HepG2 (cell line): ENCODE results near the gene CD79A. TPM values are rescaled to one million over a fixed set of nuclear protein-coding genes. Genes with fewer than 3 reads are reported as not detected.

Experiments used
- ATAC-seq: fragments of 200-7000 bp; cut with Tn5 transposase; 3 replicates; pipeline ENCODE4 v1.9.1; 2020; ENCODE audit warnings: mild to moderate bottlenecking, moderate library complexity
- BruUV-seq: library from RNA; stranded (reverse); fragments of 400-500 nt; replicated peaks from 2 replicates; lab custom pipeline; 2021; lab: Mats Ljungman, UMichigan
- CTCF ChIA-PET: fragments of 300-600 bp; formaldehyde crosslinking; extraction: SDS; loops from one replicate; lab custom pipeline; 2021; ENCODE audit warnings: low total read pairs, inconsistent platforms, low intra/inter-chr PET ratio; lab: Yijun Ruan, JAX
- POLR2A ChIA-PET: fragments of 350-600 bp; sonication (Branson Sonifier 250); formaldehyde crosslinking; loops from one replicate; lab custom pipeline; 2020; ENCODE audit warnings: antibody characterized with exemption, inconsistent platforms; lab: Yijun Ruan, JAX
- DNase-seq: peaks from one replicate; pipeline ENCODE4 v3.0.0-alpha.2; 2015; ENCODE audit warnings: low spot score
- FAIRE-seq: peaks from 3 replicates; lab custom pipeline; 2011; peaks lifted over from hg19 to GRCh38; lab: Jason Lieb, UNC
- H2AFZ ChIP-seq: one replicate; pipeline ENCODE4 v1.6.1; 2011; ENCODE audit warnings: low read length, inconsistent platforms
- H3K27ac ChIP-seq: fragments of 300-600 bp; 3 replicates; pipeline ENCODE4 v1.8.0; 2011; ENCODE audit warnings: mixed run types, mild to moderate bottlenecking, mixed read lengths, low read length, inconsistent platforms; ENCODE audit not compliant: insufficient read depth; ENCODE audit errors: extremely low read length
- H3K27me3 ChIP-seq, 2 experiments: fragments of 200-600 bp in 1 of 2; 2 replicates in 1 of 2; 3 replicates in 1 of 2; pipeline versions ENCODE4 v1.6.0 to v1.8.0; 2011; ENCODE audit warnings: low read length in 2 of 2, mild to moderate bottlenecking in 2 of 2, moderate library complexity in 2 of 2, inconsistent platforms in 1 of 2; ENCODE audit not compliant: insufficient read depth in 2 of 2, control insufficient read depth in 1 of 2
- H3K36me3 ChIP-seq, 2 experiments: fragments of 200-600 bp in 1 of 2; replicated peaks in 1 of 2; 2 replicates in 1 of 2; 3 replicates in 1 of 2; pipeline versions ENCODE4 v1.5.1 to v1.8.0; 2011; ENCODE audit warnings: low read length in 2 of 2, inconsistent platforms in 1 of 2; ENCODE audit not compliant: insufficient read depth in 2 of 2, control insufficient read depth in 1 of 2
- H3K4me1 ChIP-seq: 2 replicates; pipeline ENCODE4 v1.5.1; 2012; ENCODE audit warnings: low read length, inconsistent platforms; ENCODE audit not compliant: insufficient read depth
- H3K4me2 ChIP-seq: 2 replicates; pipeline ENCODE4 v1.6.0; 2011; ENCODE audit warnings: low read depth, low read length, inconsistent platforms
- H3K4me3 ChIP-seq, 3 experiments: fragments of 200-600 bp in 1 of 3; sonication (generic), shearing (Covaris generic) in 1 of 3; replicated peaks in 1 of 3; 2 replicates each; pipeline ENCODE4 v1.5.1; 2011 to 2016; ENCODE audit warnings: low read length in 3 of 3, inconsistent platforms in 2 of 3, low read depth in 2 of 3, mild to moderate bottlenecking in 2 of 3, control low read depth in 1 of 3, mixed read lengths in 1 of 3; ENCODE audit not compliant: insufficient read depth in 1 of 3
- H3K79me2 ChIP-seq: one replicate; pipeline ENCODE4 v1.6.1; 2011; ENCODE audit warnings: low read length, inconsistent platforms; ENCODE audit not compliant: insufficient read depth
- H3K9ac ChIP-seq: 2 replicates; pipeline ENCODE4 v1.6.0; 2011; ENCODE audit warnings: mild to moderate bottlenecking, low read depth, low read length, inconsistent platforms; ENCODE audit not compliant: insufficient read depth
- H3K9me3 ChIP-seq: 2 replicates; pipeline ENCODE4 v1.5.1; 2012; ENCODE audit warnings: mild to moderate bottlenecking, low read length
- H4K20me1 ChIP-seq: 2 replicates; pipeline ENCODE4 v1.6.0; 2011; ENCODE audit warnings: inconsistent platforms, mild to moderate bottlenecking, low read length, moderate library complexity; ENCODE audit not compliant: insufficient read depth
- CEBPZ ChIP-seq: IDR thresholded peaks from 2 replicates; pipeline ENCODE4 v1.6.1; 2012; ENCODE audit warnings: low read length, improper control_type of control experiment
- CENPX ChIP-seq: sonication (generic); formaldehyde crosslinking; IDR thresholded peaks from 2 replicates; pipeline ENCODE4 v1.9.0; 2021; ENCODE audit warnings: mild to moderate bottlenecking, missing genetic modification reagents, moderate library complexity
- GTF3A ChIP-seq: sonication (generic); formaldehyde crosslinking; conservative IDR thresholded peaks from 2 replicates; pipeline ENCODE4 v1.4.0; 2020; ENCODE audit warnings: mild to moderate bottlenecking, missing genetic modification reagents
- MATR3 ChIP-seq: sonication (generic); formaldehyde crosslinking; IDR thresholded peaks from 2 replicates; pipeline ENCODE4 v1.4.0; 2020; ENCODE audit warnings: missing genetic modification reagents
- MLX ChIP-seq: IDR thresholded peaks from 2 replicates; pipeline ENCODE4 v1.6.1; 2016
- NBN ChIP-seq: fragments of 450-650 bp; conservative IDR thresholded peaks from 2 replicates; pipeline ENCODE4 v1.6.1; 2017
- PHF20 ChIP-seq: sonication (generic); formaldehyde crosslinking; IDR thresholded peaks from 2 replicates; pipeline ENCODE4 v1.5.0; 2020; ENCODE audit warnings: mild to moderate bottlenecking, missing genetic modification reagents
- SALL1 ChIP-seq: sonication (generic); formaldehyde crosslinking; IDR thresholded peaks from 2 replicates; pipeline ENCODE4 v1.8.0; 2022; ENCODE audit warnings: mild to moderate bottlenecking, missing genetic modification reagents
- THAP9 ChIP-seq: sonication (generic); formaldehyde crosslinking; IDR thresholded peaks from 2 replicates; pipeline ENCODE4; 2020; ENCODE audit warnings: missing genetic modification reagents, mild to moderate bottlenecking, borderline replicate concordance
- TMF1 ChIP-seq: sonication (generic); formaldehyde crosslinking; IDR thresholded peaks from 2 replicates; pipeline ENCODE4 v1.8.1; 2022; ENCODE audit warnings: low read depth, missing genetic modification reagents
- XBP1 ChIP-seq: sonication (generic); formaldehyde crosslinking; IDR thresholded peaks from 2 replicates; pipeline ENCODE4 v1.5.0; 2020; ENCODE audit warnings: missing genetic modification reagents
- ZNF180 ChIP-seq: sonication (generic); formaldehyde crosslinking; IDR thresholded peaks from 2 replicates; pipeline ENCODE4 v1.4.0; 2020; ENCODE audit warnings: low read depth, missing genetic modification reagents, borderline replicate concordance
- ZNF451 ChIP-seq: sonication (generic); formaldehyde crosslinking; IDR thresholded peaks from 2 replicates; pipeline ENCODE4 v1.5.0; 2020; ENCODE audit warnings: mild to moderate bottlenecking, missing genetic modification reagents
- ZNF557 ChIP-seq: sonication (generic); formaldehyde crosslinking; IDR thresholded peaks from 2 replicates; pipeline ENCODE4 v1.4.0; 2020; ENCODE audit warnings: missing genetic modification reagents
- ZNF644 ChIP-seq: IDR thresholded peaks from 2 replicates; pipeline ENCODE4 v1.6.1; 2016; ENCODE audit warnings: low read depth
- ZNF660 ChIP-seq: sonication (generic); formaldehyde crosslinking; IDR thresholded peaks from 2 replicates; pipeline ENCODE4 v1.5.1; 2020; ENCODE audit warnings: mild to moderate bottlenecking, low read depth, missing genetic modification reagents, borderline replicate concordance
- ZNF674 ChIP-seq: sonication (generic); formaldehyde crosslinking; IDR thresholded peaks from 2 replicates; pipeline ENCODE4 v1.5.0; 2020; ENCODE audit warnings: low read depth, mild to moderate bottlenecking, missing genetic modification reagents
- ZNF776 ChIP-seq: sonication (generic); formaldehyde crosslinking; IDR thresholded peaks from 2 replicates; pipeline ENCODE4 v1.4.0; 2020; ENCODE audit warnings: mild to moderate bottlenecking, missing genetic modification reagents
- WGBS: methylation state at CpG from one replicate; pipeline ENCODE4 v1.1.6; 2017; ENCODE audit warnings: low lambda C conversion rate; 5-methylcytosine and 5-hydroxymethylcytosine counted together
- in situ Hi-C: cut with HindIII; loops from 2 replicates; pipeline ENCODE4 v1.10.0; 2017; ENCODE audit warnings: low pct_unique_long_range_greater_than_20kb; ENCODE audit not compliant: extremely low pct_ligation_motif_present
- intact Hi-C: fragments of 100-400 bp; cut with micrococcal nuclease; formaldehyde crosslinking; loops from one replicate; pipeline ENCODE4 v1.10.0; 2022; ENCODE audit not compliant: unreplicated experiment
- polyA plus RNA-seq, 8 experiments: library from polyadenylated mRNA; depleted of rRNA in 3 of 8; stranded (reverse) in 7 of 8; unstranded in 1 of 8; fragments of >200 nt; fragmentation: Illumina TruSeq in 4 of 8; extraction: Trizol in 4 of 8; gene quantifications; 2 replicates each; pipeline versions ENCODE4 v1.2.1 to v1.2.3, GENCODE V29; 2011 to 2016; ENCODE audit warnings: low read depth in 4 of 8, missing spikeins in 1 of 8, mixed read lengths in 1 of 8; ENCODE audit not compliant: insufficient read depth in 1 of 8
- total RNA-seq, 5 experiments: library from RNA; depleted of rRNA; stranded (reverse); fragments of >200 nt; fragmentation: Illumina TruSeq; extraction: Trizol; gene quantifications; 2 replicates each; pipeline ENCODE4 v1.2.3, GENCODE V29; 2016; ENCODE audit warnings: low read depth in 1 of 5

CD79A gene
- total and polyA plus RNA-seq, 2 of the 13 experiments (the other 11 are each of a cell fraction or from before 2014, with no cell fraction given) = 0.24 to 0.33 TPM

- Histone ChIP-seq H3K9me3 (no peaks in the 10 kb centered on the region), H3K4me2 (peak overlapping the region; percentile 93), H3K4me3 (peak overlapping the region; percentile 87 to 95 (median 88)), H3K27me3 (no peaks in the 10 kb centered on the region; a peak in 2 of 5 replicates), H3K79me2 (peaks cover 25% of the 10 kb centered on the region), H4K20me1 (no peaks in the 10 kb centered on the region), H2AFZ (no peak overlapping the region), H3K27ac (peak overlapping the region; percentile 71), H3K4me1 (peaks cover 51% of the 10 kb centered on the region), H3K36me3 (0 out of 5 replicates have a peak, but pooled peaks cover 2 to 4% of the 10 kb centered on the region in 2 experiments), H3K9ac (peak overlapping the region; percentile 83)
- in situ Hi-C loops (loop anchor here (5.0 to 10.0 kb wide), 2 partner anchors 51 to 73 kb away; partner anchors contain the start of gene RABAC1), intact Hi-C loops (no loop called here)
- POLR2A ChIA-PET = interaction anchor here (0.6 to 2.4 kb wide), 7 partner anchors 12 to 398 kb away, joined by 3 to 26 read pairs (median 3); partner anchors contain the start of genes GSK3A, RABAC1 and RPS19
- CTCF ChIA-PET = no interaction called here
- 0% methylated on average over 13 of the region's 66 CpGs for WGBS
- peak; percentile 85 for FAIRE-seq
- peak; percentile 91 for ATAC-seq
- TSS peak; percentile 80 for BruUV-seq
- DNase-seq = peak; percentile 93
- TF ChIP-seq MATR3 (no peak), CEBPZ (no peak), ZNF557 (CRISPR knock-in tag) (no peak), PHF20 (peak; percentile 94), ZNF776 (CRISPR knock-in tag) (peak; percentile 55), ZNF180 (CRISPR knock-in tag) (no peak), MLX (CRISPR knock-in tag) (peak; percentile 40), ZNF660 (CRISPR knock-in tag) (no peak), ZNF451 (CRISPR knock-in tag) (0 out of 2 replicates have a peak, but pooled peaks have one; percentile 48), GTF3A (CRISPR knock-in tag) (no peak), CENPX (CRISPR knock-in tag) (no peak), SALL1 (CRISPR knock-in tag) (peak; percentile 77), NBN (no peak), XBP1 (CRISPR knock-in tag) (0 out of 2 replicates have a peak, but pooled peaks have one; percentile 46), TMF1 (no peak), THAP9 (CRISPR knock-in tag) (peak; percentile 90; the same call in 1 of the 2 replicates), ZNF674 (CRISPR knock-in tag) (no peak), ZNF644 (no peak)
These were observed 7.0 kb downstream of the CD79A start for GRCh38 chr19:41883821-41884733.
